HCT116 (cell line): ENCODE results near the gene PPP1R14C. TPM values are rescaled to one million over a fixed set of nuclear protein-coding genes. Genes with fewer than 3 reads are reported as not detected.

Experiments used
- ATAC-seq: fragments of 200-7000 bp; cut with Tn5 transposase; 2 replicates; pipeline ENCODE4 v1.9.1; 2020; ENCODE audit warnings: mild to moderate bottlenecking, moderate library complexity
- BruUV-seq: library from RNA; stranded (reverse); fragments of 400-500 nt; replicated peaks from 2 replicates; lab custom pipeline; 2021; lab: Mats Ljungman, UMichigan
- CTCF ChIA-PET: fragments of 300-600 bp; sonication (Branson Sonifier 250); formaldehyde crosslinking; loops from one replicate; lab custom pipeline; 2021; ENCODE audit warnings: antibody characterized with exemption; lab: Charles Lee
- POLR2A ChIA-PET: fragments of 300-600, 350-600 bp; sonication (Branson Sonifier 250); formaldehyde crosslinking; loops from one replicate; lab custom pipeline; 2021; ENCODE audit warnings: antibody characterized with exemption; lab: Charles Lee
- RAD21 ChIA-PET, 2 experiments: fragments of 300-600 bp; sonication (Branson Sonifier 250); formaldehyde crosslinking; loops; one replicate each; lab custom pipeline; 2023; ENCODE audit warnings: low total read pairs in 2 of 2; ENCODE audit not compliant: uncharacterized antibody in 2 of 2, unreplicated experiment in 2 of 2, low non-redundant PET in 1 of 2; lab: Charles Lee
- DNase-seq: peaks from one replicate; pipeline ENCODE4 v3.0.0-alpha.2; 2010; ENCODE audit warnings: low read depth, low spot score
- H2AFZ ChIP-seq: fragments of 200-600 bp; shearing (Covaris generic), sonication (generic); 2 replicates; pipeline ENCODE4 v1.6.1; 2017; ENCODE audit warnings: low read depth, mixed run types, mixed read lengths, antibody characterized with exemption, low read length; ENCODE audit not compliant: poor library complexity, severe bottlenecking
- H3K27ac ChIP-seq: 2 replicates; pipeline ENCODE4 v1.5.1; 2012; ENCODE audit warnings: low read depth, low read length
- H3K27me3 ChIP-seq: fragments of 200-600 bp; sonication (generic); 2 replicates; pipeline ENCODE4 v1.6.1; 2016; ENCODE audit warnings: mixed run types, low read length, mixed read lengths; ENCODE audit not compliant: insufficient read depth
- H3K36me3 ChIP-seq, 2 experiments: fragments of 200-500 bp in 1 of 2; fragments of 200-600 bp in 1 of 2; sonication (Bioruptor generic) in 1 of 2; sonication (generic) in 1 of 2; 2 replicates each; pipeline versions ENCODE4 v1.5.1 to v1.6.1; 2014 to 2016; ENCODE audit warnings: low read length in 2 of 2, inconsistent platforms in 1 of 2, mixed read lengths in 1 of 2, mixed run types in 1 of 2; ENCODE audit not compliant: insufficient read depth in 2 of 2, control insufficient read depth in 1 of 2
- H3K4me1 ChIP-seq, 2 experiments: fragments of 200-600 bp in 1 of 2; sonication (generic) in 1 of 2; 2 replicates each; pipeline versions ENCODE4 v1.5.1 to v1.6.1; 2012 to 2017; ENCODE audit warnings: low read length in 2 of 2, inconsistent platforms in 1 of 2, mild to moderate bottlenecking in 1 of 2, mixed read lengths in 1 of 2, mixed run types in 1 of 2, moderate library complexity in 1 of 2; ENCODE audit not compliant: insufficient read depth in 2 of 2, control insufficient read depth in 1 of 2
- H3K4me2 ChIP-seq: fragments of 200-600 bp; sonication (generic); 2 replicates; pipeline ENCODE4 v1.6.1; 2017; ENCODE audit warnings: mixed run types, low read length, mixed read lengths
- H3K4me3 ChIP-seq, 2 experiments: fragments of 200-600 bp in 1 of 2; sonication (generic) in 1 of 2; replicated peaks in 1 of 2; 2 replicates each; pipeline ENCODE4 v1.5.1; 2011 to 2016; ENCODE audit warnings: low read length in 2 of 2, control low read depth in 1 of 2, low read depth in 1 of 2, mild to moderate bottlenecking in 1 of 2, mixed read lengths in 1 of 2, mixed run types in 1 of 2
- H3K79me2 ChIP-seq: fragments of 200-600 bp; sonication (generic); 2 replicates; pipeline ENCODE4 v1.6.1; 2017; ENCODE audit warnings: mild to moderate bottlenecking, mixed run types, low read length, moderate library complexity, mixed read lengths; ENCODE audit not compliant: insufficient read depth
- H3K9ac ChIP-seq: fragments of 200-600 bp; sonication (generic); 2 replicates; pipeline ENCODE4 v1.6.1; 2016; ENCODE audit warnings: low read length, mixed read lengths
- H3K9me2 ChIP-seq: fragments of 200-600 bp; sonication (generic), shearing (Covaris generic); 2 replicates; pipeline ENCODE4 v1.6.1; 2017; ENCODE audit warnings: mixed run types, mild to moderate bottlenecking, moderate library complexity; ENCODE audit not compliant: insufficient read depth
- H3K9me3 ChIP-seq, 2 experiments: fragments of 200-500 bp in 1 of 2; fragments of 200-600 bp in 1 of 2; sonication (Bioruptor generic) in 1 of 2; sonication (generic) in 1 of 2; 2 replicates each; pipeline ENCODE4 v1.6.1; 2014 to 2017; ENCODE audit warnings: low read length in 2 of 2, mixed read lengths in 2 of 2, inconsistent platforms in 1 of 2, low read depth in 1 of 2, mild to moderate bottlenecking in 1 of 2, mixed run types in 1 of 2, moderate library complexity in 1 of 2; ENCODE audit not compliant: control insufficient read depth in 1 of 2, insufficient read depth in 1 of 2
- H4K20me1 ChIP-seq: fragments of 200-600 bp; sonication (generic), shearing (Covaris generic); 2 replicates; pipeline ENCODE4 v1.6.1; 2017; ENCODE audit warnings: mixed run types, mild to moderate bottlenecking, moderate library complexity; ENCODE audit not compliant: insufficient read depth
- CEBPB ChIP-seq: IDR thresholded peaks from 2 replicates; pipeline ENCODE4 v1.6.1; 2012; ENCODE audit warnings: low read depth
- ELF1 ChIP-seq: IDR thresholded peaks from 2 replicates; pipeline ENCODE4 v1.6.1; 2012; ENCODE audit warnings: low read depth, borderline replicate concordance
- JUND ChIP-seq: IDR thresholded peaks from 2 replicates; pipeline ENCODE4 v1.6.1; 2012
- POLR2AphosphoS5 ChIP-seq: IDR thresholded peaks from 2 replicates; pipeline ENCODE4 v1.6.1; 2011; ENCODE audit warnings: mild to moderate bottlenecking, low read depth, low read length, moderate library complexity
- RAD21 ChIP-seq: IDR thresholded peaks from 2 replicates; pipeline ENCODE4 v1.6.1; 2012; ENCODE audit warnings: low read depth, mild to moderate bottlenecking
- SRF ChIP-seq: IDR thresholded peaks from 2 replicates; pipeline ENCODE4 v1.6.1; 2012; ENCODE audit warnings: low read depth
- YY1 ChIP-seq: IDR thresholded peaks from 2 replicates; pipeline ENCODE4 v1.6.1; 2011; ENCODE audit warnings: low read length, low read depth, moderate library complexity, mild to moderate bottlenecking; ENCODE audit not compliant: insufficient replicate concordance; ENCODE audit errors: extremely low read depth
- ZBTB33 ChIP-seq: IDR thresholded peaks from 2 replicates; pipeline ENCODE4 v1.6.1; 2011; ENCODE audit warnings: mild to moderate bottlenecking, low read length, moderate library complexity; ENCODE audit not compliant: insufficient replicate concordance; ENCODE audit errors: extremely low read depth
- ZNF274 ChIP-seq: fragments of 200-500 bp; sonication (Bioruptor generic); IDR thresholded peaks from 2 replicates; pipeline ENCODE4 v1.6.1; 2014; ENCODE audit warnings: mild to moderate bottlenecking, low read depth, low read length, inconsistent platforms
- intact Hi-C: fragments of 100-400 bp; cut with micrococcal nuclease; formaldehyde crosslinking; loops from 2 replicates; pipeline ENCODE4 v1.10.0; 2022
- total RNA-seq: library from RNA; stranded (reverse); gene quantifications from one replicate; pipeline ENCODE4 v1.2.1, GENCODE V29; 2021; ENCODE audit not compliant: unreplicated experiment

PPP1R14C gene
- total RNA-seq, 1 experiment from 2014 or later, result 7.8 TPM

- Histone ChIP-seq H3K9me2 (no peaks in the 10 kb centered on the region), H3K79me2 (no peaks in the 10 kb centered on the region), H3K4me2 (no peak overlapping the region), H2AFZ (no peak overlapping the region), H3K4me3 (no peak overlapping the region), H3K9ac (no peak overlapping the region), H3K9me3 (no peaks in the 10 kb centered on the region), H3K36me3 (no peaks in the 10 kb centered on the region)
- POLR2A ChIA-PET, result no interaction called here
- intact Hi-C loops, result no loop called here
- DNase-seq (no peak), ATAC-seq (no peak)
- no TSS peak for BruUV-seq
- TF ChIP-seq YY1 (no peak), POLR2AphosphoS5 (no peak), RAD21 (no peak), ZNF274 (no peak), JUND (no peak)
- TF ChIP-seq, all 23 proteins: peak for 0
- ChIA-PET RAD21 (no interaction called here), CTCF (no interaction called here)
- Histone ChIP-seq H3K27ac (no peak overlapping the region), H3K4me1 (peaks cover 0 to 12% of the 10 kb centered on the region in 2 experiments; a peak in 2 of 4 replicates), H4K20me1 (no peaks in the 10 kb centered on the region), H3K27me3 (no peaks in the 10 kb centered on the region)
Measured at GRCh38 chr6:150209415-150209814, 66.6 kb downstream of the PPP1R14C start.

GRCh38 chr6:150211700-150212511, 69.1 kb downstream of the PPP1R14C start:
- TF ChIP-seq CEBPB, result no peak
- TF ChIP-seq ZBTB33, result no peak
- no peak for TF ChIP-seq SRF
- no peak for TF ChIP-seq ELF1
- no peak for TF ChIP-seq YY1
- POLR2A ChIA-PET, result no interaction called here
- Histone ChIP-seq H3K79me2 (no peaks in the 10 kb centered on the region), H3K4me1 (peaks cover 0 to 12% of the 10 kb centered on the region in 2 experiments; a peak in 2 of 4 replicates), H4K20me1 (no peaks in the 10 kb centered on the region), H2AFZ (no peak overlapping the region), H3K9me3 (no peaks in the 10 kb centered on the region), H3K4me3 (no peak overlapping the region), H3K9ac (no peak overlapping the region), H3K27ac (no peak overlapping the region), H3K36me3 (no peaks in the 10 kb centered on the region), H3K4me2 (no peak overlapping the region), H3K9me2 (no peaks in the 10 kb centered on the region), H3K27me3 (no peaks in the 10 kb centered on the region)
- CTCF ChIA-PET, result interaction anchor here (1.0 kb wide), 1 partner anchor 141 kb away, joined by 3 read pairs; no protein-coding TSS in a partner anchor
- RAD21 ChIA-PET, result no interaction called here
- no peak for ATAC-seq
- no TSS peak for BruUV-seq
- no peak for DNase-seq
- intact Hi-C loops, result no loop called here
